GM12878 (cell line): Measurements from ENCODE around the gene SERHL2. TPM values are rescaled to one million over a fixed set of nuclear protein-coding genes. Genes with fewer than 3 reads are reported as not detected.
A peak's percentile ranks its signal among the peaks of the same experiment; 100 is the strongest.

Experiments
- ATAC-seq: fragments of 200-7000 bp; cut with Tn5 transposase; 3 replicates; pipeline ENCODE4 v1.9.1; 2020; ENCODE audit warnings: mild to moderate bottlenecking, moderate library complexity
- BruUV-seq: library from RNA; stranded (reverse); fragments of 400-500 nt; replicated peaks from 2 replicates; lab custom pipeline; 2021; lab: Mats Ljungman, UMichigan
- CTCF ChIA-PET: fragments of 300-600 bp; sonication (Branson Sonifier 250); formaldehyde crosslinking; extraction: SDS; loops from one replicate; lab custom pipeline; 2021; ENCODE audit warnings: inconsistent platforms; lab: Yijun Ruan, JAX
- POLR2A ChIA-PET: fragments of 350-600 bp; formaldehyde crosslinking; extraction: SDS; loops from one replicate; lab custom pipeline; 2021; ENCODE audit warnings: inconsistent platforms; lab: Charles Lee
- RAD21 ChIA-PET: fragments of 300-600 bp; sonication (Branson Sonifier 250); formaldehyde crosslinking; loops from one replicate; lab custom pipeline; 2023; ENCODE audit warnings: antibody characterized with exemption; ENCODE audit not compliant: unreplicated experiment; lab: Charles Lee
- SMC1A ChIA-PET: fragments of 300-600 bp; sonication (Branson Sonifier 250); formaldehyde crosslinking; loops from one replicate; lab custom pipeline; 2023; ENCODE audit not compliant: unreplicated experiment, uncharacterized antibody; lab: Charles Lee
- DNase-seq: peaks from one replicate; pipeline ENCODE4 v3.0.0-alpha.2; 2011; ENCODE audit warnings: low read depth, low spot score
- FAIRE-seq: peaks from 3 replicates; lab custom pipeline; 2011; peaks lifted over from hg19 to GRCh38; lab: Jason Lieb, UNC
- H2AFZ ChIP-seq: 2 replicates; pipeline ENCODE4 v1.6.0; 2011; ENCODE audit warnings: low read depth, low read length, control low read depth; ENCODE audit not compliant: control insufficient read depth
- H3K27ac ChIP-seq: 2 replicates; pipeline ENCODE4 v1.5.1; 2011; ENCODE audit warnings: control low read depth; ENCODE audit not compliant: control insufficient read depth, insufficient read depth
- H3K27me3 ChIP-seq, 2 experiments: replicated peaks in 1 of 2; 2 replicates each; pipeline versions ENCODE4 v1.6.0 to v1.6.1; 2011; ENCODE audit warnings: low read length in 1 of 2; ENCODE audit not compliant: control insufficient read depth in 2 of 2, insufficient read depth in 2 of 2
- H3K36me3 ChIP-seq, 2 experiments: 2 replicates each; pipeline ENCODE4 v1.5.1; 2011; ENCODE audit warnings: low read length in 1 of 2; ENCODE audit not compliant: control insufficient read depth in 2 of 2, insufficient read depth in 2 of 2
- H3K4me1 ChIP-seq: 2 replicates; pipeline ENCODE4 v1.6.1; 2011; ENCODE audit warnings: mild to moderate bottlenecking, low read length, moderate library complexity, mixed read lengths; ENCODE audit not compliant: control insufficient read depth, insufficient read depth
- H3K4me2 ChIP-seq: 2 replicates; pipeline ENCODE4 v1.6.0; 2011; ENCODE audit warnings: control low read depth; ENCODE audit not compliant: control insufficient read depth, insufficient read depth
- H3K4me3 ChIP-seq: fragments of 200-600 bp; sonication (generic); 2 replicates; pipeline ENCODE4 v1.5.1; 2016
- H3K79me2 ChIP-seq: 2 replicates; pipeline ENCODE4 v1.6.0; 2011; ENCODE audit warnings: low read length; ENCODE audit not compliant: control insufficient read depth, insufficient read depth
- H3K9ac ChIP-seq: 2 replicates; pipeline ENCODE4 v1.8.0; 2011; ENCODE audit warnings: low read length, control low read depth, mixed read lengths; ENCODE audit not compliant: control insufficient read depth, insufficient read depth
- H3K9me3 ChIP-seq: replicated peaks from 3 replicates; pipeline ENCODE4 v1.5.1; 2011; ENCODE audit warnings: mild to moderate bottlenecking, low read length; ENCODE audit not compliant: control insufficient read depth, insufficient read depth
- H4K20me1 ChIP-seq: 2 replicates; pipeline ENCODE4 v1.6.0; 2011; ENCODE audit not compliant: control insufficient read depth, insufficient read depth
- IRF3 ChIP-seq: fragments of 450-650 bp; IDR thresholded peaks from 2 replicates; pipeline ENCODE4 v1.6.1; 2014; ENCODE audit warnings: mild to moderate bottlenecking
- NKRF ChIP-seq: fragments of 450-650 bp; conservative IDR thresholded peaks from 2 replicates; pipeline ENCODE4 v1.6.1; 2017; ENCODE audit warnings: mild to moderate bottlenecking, moderate library complexity
- TCF7 ChIP-seq: IDR thresholded peaks from 2 replicates; pipeline ENCODE4 v1.6.1; 2014; ENCODE audit warnings: antibody characterized with exemption, borderline replicate concordance
- WGBS: methylation state at CpG from one replicate; pipeline ENCODE4 v1.1.6; 2016; ENCODE audit warnings: low lambda C conversion rate; ENCODE audit not compliant: insufficient replicate concordance, insufficient coverage; ENCODE audit errors: missing lambda C conversion rate; 5-methylcytosine and 5-hydroxymethylcytosine counted together
- in situ Hi-C: fragments of 300-500 bp; cut with MboI; formaldehyde crosslinking; loops from 9 replicates; pipeline ENCODE4 v1.14.3; 2018; ENCODE audit warnings: mixed read lengths
- intact Hi-C: fragments of 100-400 bp; cut with micrococcal nuclease; formaldehyde crosslinking; loops from one replicate; pipeline ENCODE4 v1.14.2; 2022; ENCODE audit not compliant: unreplicated experiment
- polyA plus RNA-seq, 11 experiments: library from polyadenylated mRNA; depleted of rRNA in 4 of 11; unstranded in 6 of 11; stranded (reverse) in 5 of 11; fragments of >200 nt; fragmentation: Nextera tagmentation in 4 of 11; fragmentation: Illumina TruSeq in 1 of 11; extraction: Ambion mirVana in 4 of 11; extraction: Trizol in 1 of 11; gene quantifications; 1 replicate in 1 of 11; 2 replicates in 10 of 11; pipeline versions ENCODE4 v1.2.1 to v1.2.3, GENCODE V29; 2011 to 2016; ENCODE audit warnings: inconsistent platforms in 2 of 11, missing spikeins in 2 of 11, low read depth in 1 of 11
- total RNA-seq, 4 experiments: library from RNA; depleted of rRNA in 3 of 4; stranded (reverse); fragments of >200 nt in 3 of 4; fragmentation: Illumina TruSeq in 1 of 4; extraction: Trizol in 1 of 4; gene quantifications; 2 replicates each; pipeline versions ENCODE4 v1.2.1 to v1.2.3, GENCODE V29; 2013 to 2021
- TF ChIP-seq, protein P1 (sequence below): IDR thresholded peaks from 2 replicates; pipeline ENCODE4 v1.6.1; 2012; ENCODE audit warnings: mild to moderate bottlenecking, low read depth, low read length

SERHL2 gene
- total and polyA plus RNA-seq, 10 of the 15 experiments (the other 5 are each of a cell fraction or from before 2014, with no cell fraction given): 0.63 to 2.0 (median 1.2) TPM

- TF ChIP-seq TCF7 (no peak), IRF3 (no peak), NKRF (no peak)
- TF ChIP-seq, protein P1, sequence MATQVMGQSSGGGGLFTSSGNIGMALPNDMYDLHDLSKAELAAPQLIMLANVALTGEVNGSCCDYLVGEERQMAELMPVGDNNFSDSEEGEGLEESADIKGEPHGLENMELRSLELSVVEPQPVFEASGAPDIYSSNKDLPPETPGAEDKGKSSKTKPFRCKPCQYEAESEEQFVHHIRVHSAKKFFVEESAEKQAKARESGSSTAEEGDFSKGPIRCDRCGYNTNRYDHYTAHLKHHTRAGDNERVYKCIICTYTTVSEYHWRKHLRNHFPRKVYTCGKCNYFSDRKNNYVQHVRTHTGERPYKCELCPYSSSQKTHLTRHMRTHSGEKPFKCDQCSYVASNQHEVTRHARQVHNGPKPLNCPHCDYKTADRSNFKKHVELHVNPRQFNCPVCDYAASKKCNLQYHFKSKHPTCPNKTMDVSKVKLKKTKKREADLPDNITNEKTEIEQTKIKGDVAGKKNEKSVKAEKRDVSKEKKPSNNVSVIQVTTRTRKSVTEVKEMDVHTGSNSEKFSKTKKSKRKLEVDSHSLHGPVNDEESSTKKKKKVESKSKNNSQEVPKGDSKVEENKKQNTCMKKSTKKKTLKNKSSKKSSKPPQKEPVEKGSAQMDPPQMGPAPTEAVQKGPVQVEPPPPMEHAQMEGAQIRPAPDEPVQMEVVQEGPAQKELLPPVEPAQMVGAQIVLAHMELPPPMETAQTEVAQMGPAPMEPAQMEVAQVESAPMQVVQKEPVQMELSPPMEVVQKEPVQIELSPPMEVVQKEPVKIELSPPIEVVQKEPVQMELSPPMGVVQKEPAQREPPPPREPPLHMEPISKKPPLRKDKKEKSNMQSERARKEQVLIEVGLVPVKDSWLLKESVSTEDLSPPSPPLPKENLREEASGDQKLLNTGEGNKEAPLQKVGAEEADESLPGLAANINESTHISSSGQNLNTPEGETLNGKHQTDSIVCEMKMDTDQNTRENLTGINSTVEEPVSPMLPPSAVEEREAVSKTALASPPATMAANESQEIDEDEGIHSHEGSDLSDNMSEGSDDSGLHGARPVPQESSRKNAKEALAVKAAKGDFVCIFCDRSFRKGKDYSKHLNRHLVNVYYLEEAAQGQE: no peak
- TF ChIP-seq, all 136 proteins: peak for 0
- Histone ChIP-seq H3K9ac (no peak overlapping the region), H3K4me1 (peaks cover 17% of the 10 kb centered on the region), H3K4me2 (peak overlapping the region; percentile 73; the same call in 1 of the 2 replicates), H4K20me1 (peaks cover 14% of the 10 kb centered on the region; the same call in 1 of the 2 replicates), H3K79me2 (peaks cover 65% of the 10 kb centered on the region), H2AFZ (no peak overlapping the region), H3K4me3 (no peak overlapping the region), H3K27ac (no peak overlapping the region), H3K27me3 (no peaks in the 10 kb centered on the region), H3K36me3 (peaks cover 3 to 12% of the 10 kb centered on the region in 2 experiments; a peak in 3 of 4 replicates), H3K9me3 (no peaks in the 10 kb centered on the region)
- in situ Hi-C loops: no loop called here
- CTCF ChIA-PET: interaction anchor here (1.6 to 4.0 kb wide), 3 partner anchors 12 to 168 kb away, joined by 4 to 21 read pairs (median 4); no protein-coding TSS in a partner anchor
- RAD21 ChIA-PET: no interaction called here
- SMC1A ChIA-PET: interaction anchor here (1.4 to 2.1 kb wide), 2 partner anchors 13 to 29 kb away, joined by 4 to 5 read pairs; no protein-coding TSS in a partner anchor
- FAIRE-seq (no peak), ATAC-seq (no peak), DNase-seq (no peak)
- intact Hi-C loops: loop anchor here (5.0 to 10.0 kb wide), 4 partner anchors 84 to 516 kb away; partner anchors contain the start of genes NDUFA6 and TTLL1
- POLR2A ChIA-PET: no interaction called here
- no CpG with 5 or more reads among the region's 1 CpG for WGBS
- BruUV-seq: no TSS peak
Measured at GRCh38 chr22:42611051-42611450, 57.3 kb downstream of the SERHL2 start.
